Measurements from ENCODE around the gene PROC.

Gene PROC

DNA sequence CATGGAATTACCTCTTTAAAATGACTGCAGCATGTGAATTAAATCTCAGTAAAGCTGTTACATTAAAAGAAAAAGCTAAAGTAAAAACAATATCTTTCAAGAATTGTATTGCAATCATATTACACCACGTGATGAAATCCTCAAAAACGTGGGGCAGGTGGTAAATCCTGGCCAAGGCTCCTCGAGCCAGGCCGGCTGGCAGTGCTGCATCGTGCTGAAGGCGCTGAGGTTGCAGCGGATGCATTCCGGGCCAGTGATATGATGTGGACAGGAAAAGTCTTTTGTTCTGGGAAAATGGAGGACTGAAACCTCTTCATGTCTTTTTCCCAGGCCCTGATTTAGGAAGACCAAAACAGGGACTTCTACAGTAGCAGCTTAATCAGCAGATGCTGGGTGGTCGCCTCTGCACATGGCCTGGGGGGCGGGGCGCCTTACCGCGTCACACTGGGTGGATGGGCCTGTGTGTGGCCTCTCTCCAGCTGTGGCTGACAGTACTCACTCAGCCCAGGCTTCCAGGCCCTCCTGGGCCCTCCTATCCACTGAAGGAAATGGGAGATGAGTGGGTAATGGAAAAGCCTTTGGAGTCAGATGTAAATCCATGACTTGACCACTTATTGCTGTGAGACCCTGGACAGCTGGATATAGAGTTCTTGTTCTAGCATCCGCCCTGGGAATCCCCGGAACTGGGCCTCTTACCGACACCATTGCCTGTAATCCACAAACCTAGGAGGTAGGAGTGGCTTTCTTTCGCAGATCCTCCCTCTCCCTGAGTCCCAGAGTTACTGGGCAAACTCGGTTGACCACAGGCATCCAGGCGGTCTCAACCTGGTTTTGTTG is 45.1 kb downstream of the PROC start:
- DNase-seq, result no peak

DNA sequence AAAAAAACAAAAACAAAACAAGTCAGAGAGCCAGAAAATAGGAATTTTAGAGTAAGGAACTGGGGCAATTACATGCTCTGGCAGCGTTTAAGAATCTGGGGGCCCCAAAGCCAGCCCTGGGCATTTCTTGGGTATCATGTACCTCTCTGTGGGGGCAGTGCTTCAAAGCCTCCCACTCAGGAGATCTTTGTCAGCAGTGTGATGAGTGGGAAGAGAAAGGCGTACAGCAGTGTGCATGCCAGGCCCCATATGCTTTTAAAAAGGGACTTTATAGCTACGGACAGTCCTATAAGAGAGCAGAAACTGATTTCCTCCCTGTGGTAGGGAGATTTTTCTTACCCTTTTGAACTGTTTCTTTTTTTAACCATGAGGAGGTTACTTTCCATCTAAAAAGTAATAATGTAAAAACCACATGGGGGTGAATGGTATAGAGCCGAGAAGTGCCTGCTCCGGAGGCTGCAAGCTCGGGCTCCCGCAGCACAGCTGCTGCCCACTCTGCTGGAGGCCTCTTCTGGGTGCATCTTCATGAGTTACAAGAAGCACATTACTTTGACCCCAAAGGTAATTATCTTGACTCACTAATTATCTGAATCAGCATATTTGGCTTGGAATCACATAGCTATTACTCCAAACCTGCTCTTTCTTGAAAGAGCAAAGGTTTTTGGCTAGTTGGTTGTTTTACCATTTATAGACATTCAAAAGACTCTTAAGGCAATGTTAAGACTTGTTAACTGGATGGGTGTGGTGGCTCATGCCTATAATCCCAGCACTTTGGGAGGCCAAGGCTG is 46.4 kb downstream of the PROC start:
- no peak for DNase-seq

DNA sequence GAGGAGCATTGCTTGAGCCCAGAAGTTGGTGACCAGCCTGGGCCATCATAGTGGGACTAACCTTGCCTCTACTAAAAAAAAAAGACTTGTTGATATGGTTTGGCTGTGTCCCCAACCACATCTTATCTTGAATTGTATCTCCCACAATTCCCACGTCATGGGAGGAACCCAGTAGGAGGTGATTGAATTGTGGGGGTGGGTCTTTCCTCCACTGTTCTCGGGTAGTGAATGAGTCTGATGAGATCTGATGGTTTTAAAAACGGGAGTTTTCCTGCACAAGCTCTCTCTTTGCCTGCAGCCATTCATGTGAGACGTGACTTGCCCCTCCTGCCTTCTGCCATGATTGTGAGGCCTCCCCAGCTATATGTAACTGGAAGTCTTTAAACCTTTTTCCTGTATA is 47.0 kb downstream of the PROC start:
- no peak for DNase-seq

DNA sequence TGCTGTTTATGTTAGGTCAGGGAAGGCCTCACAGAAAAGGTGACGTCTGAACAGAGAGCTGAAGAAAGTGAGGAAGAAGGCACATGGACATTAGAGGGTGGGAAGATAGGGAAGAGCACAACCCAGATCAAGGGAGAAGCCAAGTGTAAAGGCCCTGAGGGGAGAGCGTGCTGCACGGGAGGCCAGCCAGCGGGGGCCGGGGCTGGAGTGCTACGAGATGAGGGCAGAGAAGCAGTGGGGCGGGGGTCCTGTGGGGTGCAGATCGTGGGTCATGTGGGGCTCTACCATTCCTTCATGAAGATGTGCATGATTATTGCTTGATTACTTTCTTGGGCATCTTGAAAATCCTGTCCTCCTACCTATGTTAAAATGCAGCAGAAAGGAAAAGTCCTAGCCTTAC is 50.8 kb downstream of the PROC start:
- DNase-seq, result no peak

DNA sequence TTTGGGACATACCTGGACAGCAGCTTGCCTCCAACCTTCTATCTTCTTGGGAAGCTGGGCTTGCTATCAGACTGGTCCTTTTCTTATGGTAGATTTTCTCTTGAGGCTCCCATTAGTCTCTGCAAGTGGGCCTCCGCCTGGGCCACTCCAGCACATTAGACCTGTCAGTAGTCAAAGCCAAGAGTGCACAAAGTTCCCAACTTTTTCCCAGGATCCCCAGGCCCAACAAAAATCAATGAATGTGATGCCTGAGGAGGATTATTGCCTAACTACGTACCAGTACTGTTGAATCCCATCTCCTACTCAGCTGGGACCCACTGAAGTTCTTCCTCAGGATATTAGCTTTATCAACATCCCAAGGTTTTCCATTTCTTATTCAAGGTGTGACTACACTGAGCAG is 51.7 kb downstream of the PROC start:
- DNase-seq, result no peak

DNA sequence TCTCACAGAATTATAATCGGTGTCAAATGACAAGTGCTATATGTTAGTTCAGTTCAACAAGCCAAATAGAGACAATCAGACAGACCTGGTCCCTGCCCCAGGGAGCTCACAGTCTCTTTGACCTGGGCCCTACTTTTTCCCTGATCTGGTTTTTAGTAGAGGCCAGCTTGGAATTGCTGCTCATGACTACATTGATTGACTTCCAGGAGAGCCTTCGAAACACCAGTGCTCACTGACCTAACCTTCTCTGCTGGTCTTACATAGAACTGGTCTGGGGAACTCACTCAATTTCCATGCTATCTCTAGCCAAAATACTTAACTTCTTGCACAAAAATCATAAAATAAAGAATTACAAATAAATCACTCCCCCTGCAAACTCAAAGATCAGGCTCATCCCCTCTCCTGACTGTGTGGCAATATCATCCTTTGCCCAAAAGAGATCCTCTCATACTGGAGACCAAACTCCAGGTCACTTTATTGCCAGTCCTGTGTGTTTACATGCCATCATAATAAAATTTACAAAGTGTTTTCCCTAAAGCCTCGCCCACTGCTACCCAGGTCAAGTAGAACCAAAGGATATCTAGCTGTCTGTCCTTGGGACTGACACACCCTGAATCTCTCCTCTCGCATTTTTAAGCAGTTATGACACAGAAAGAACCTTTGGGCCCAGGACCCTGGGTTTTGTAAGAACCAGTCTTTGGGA is 53.2 kb downstream of the PROC start:
- no peak for DNase-seq

DNA sequence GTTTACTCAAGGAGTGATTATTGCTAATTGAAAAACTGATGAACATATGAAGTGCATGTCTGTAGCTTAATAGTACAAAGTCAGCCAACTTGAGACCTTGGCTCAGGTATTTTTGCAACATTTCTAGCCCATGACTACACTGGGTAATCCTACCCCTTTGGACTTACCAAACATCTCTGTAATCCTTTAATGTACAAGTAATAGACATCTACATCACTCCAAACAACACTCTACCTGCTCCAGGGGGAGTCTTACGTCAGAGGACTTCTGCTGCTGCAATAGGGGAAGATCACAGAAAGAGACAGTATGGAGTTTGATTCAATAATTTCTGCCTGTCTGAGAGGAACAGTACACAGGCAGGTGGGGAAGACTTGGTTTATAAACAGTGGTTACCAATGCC is 54.0 kb downstream of the PROC start:
- DNase-seq, result no peak

DNA sequence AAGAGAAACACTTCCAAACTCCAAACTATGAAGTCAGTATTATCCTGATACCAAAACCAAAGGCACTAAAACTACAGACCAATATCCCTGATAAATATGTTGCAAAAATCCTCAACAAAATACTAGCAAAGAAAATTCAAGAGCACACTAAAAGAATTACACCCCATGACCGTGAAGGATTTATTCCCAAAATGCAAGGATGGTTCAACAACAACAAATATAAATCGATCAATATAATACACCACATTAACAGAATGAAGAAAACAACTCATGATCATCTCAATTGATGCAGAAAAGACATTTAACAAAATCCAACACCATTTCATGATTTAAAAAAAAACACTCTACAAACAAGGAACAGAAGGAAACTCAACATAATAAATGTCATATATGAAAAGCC is 57.6 kb downstream of the PROC start:
- DNase-seq, result no peak
